ENCODE measurements around the gene GATA2.

Gene GATA2

GRCh38 chr3:128468285-128468790, 24.7 kb downstream of the GATA2 start:
- no peak overlapping the region for H4K91ac ChIP-seq (ENCODE audit: low read depth, low read length, poor library complexity)
- no peak overlapping the region for H2BK15ac ChIP-seq (ENCODE audit: low read length)
- H4K8ac ChIP-seq (ENCODE audit: low read depth, low read length): no peak overlapping the region
- H3K9ac ChIP-seq (ENCODE audit: low read depth, low read length, poor library complexity): no peak overlapping the region
- H2AFZ ChIP-seq (ENCODE audit: low read length): no peak overlapping the region
- peak overlapping the region; percentile 0 for H2AK5ac ChIP-seq (ENCODE audit: low read depth, low read length)
- H2BK120ac ChIP-seq (ENCODE audit: low read depth, low read length): no peak overlapping the region
- H3K36me3 ChIP-seq (replicated peaks in 1 of 2; ENCODE audit: control insufficient read depth in 2 of 2, insufficient read depth in 2 of 2, low read length in 2 of 2): no peaks in the 10 kb centered on the region
- H2BK12ac ChIP-seq (ENCODE audit: low read length): peak overlapping the region; percentile 34
- DNase-seq (ENCODE audit: low spot score): no peak
- no peaks in the 10 kb centered on the region for H3K79me1 ChIP-seq (ENCODE audit: low read depth, low read length)
- H3K18ac ChIP-seq (ENCODE audit: low read length): peak overlapping the region; percentile 46
- H3K4ac ChIP-seq (ENCODE audit: low read length): no peak overlapping the region
- H3K4me3 ChIP-seq (ENCODE audit: low read length in 2 of 2): no peak overlapping the region
- peaks cover 0 to 4% of the 10 kb centered on the region in 2 donors for H3K9me3 ChIP-seq (replicated peaks in 1 of 2; ENCODE audit: control insufficient read depth in 2 of 2, insufficient read depth in 1 of 2, low read depth in 1 of 2, low read length in 2 of 2)
- peak overlapping the region; percentile 45 for H3K23ac ChIP-seq (ENCODE audit: low read depth, low read length, poor library complexity)
- H3K14ac ChIP-seq (ENCODE audit: low read length): peak overlapping the region; percentile 31
- H2BK5ac ChIP-seq (ENCODE audit: low read length): no peak overlapping the region
- peaks cover 0 to 88% (median 17%) of the 10 kb centered on the region in 3 experiments for H3K27me3 ChIP-seq (ENCODE audit: control insufficient read depth in 3 of 3, insufficient read depth in 3 of 3, low read depth in 1 of 3, low read length in 3 of 3)
- peaks cover 0 to 6% of the 10 kb centered on the region in 2 donors for H3K4me1 ChIP-seq (ENCODE audit: control insufficient read depth in 2 of 2, insufficient read depth in 1 of 2, low read depth in 1 of 2, low read length in 2 of 2)
- H3K4me2 ChIP-seq (ENCODE audit: insufficient read depth, low read length, poor library complexity, severe bottlenecking): no peak overlapping the region
- no CpG with 5 or more reads among the region's 17 CpGs for WGBS, 2 donors (ENCODE audit: extremely low coverage in 2 of 2, insufficient read length in 2 of 2, insufficient replicate concordance in 1 of 2)
- H3K27ac ChIP-seq (replicated peaks; ENCODE audit: low read length): no peak overlapping the region

GRCh38 chr3:128466840-128467541, 26.0 kb downstream of the GATA2 start, which contains the start of gene DNAJB8:
TSS of gene DNAJB8 (minus strand) at chr3:128466890. CDS start at chr3:128463245, 3,645 bp downstream.
- no peaks in the 10 kb centered on the region for H3K79me1 ChIP-seq (ENCODE audit: low read depth, low read length)
- H3K14ac ChIP-seq (ENCODE audit: low read length): peak within 1 kb of the TSS; percentile 26
- H4K8ac ChIP-seq (ENCODE audit: low read depth, low read length): no peak within 1 kb of the TSS
- H2BK15ac ChIP-seq (ENCODE audit: low read length): no peak within 1 kb of the TSS
- no peak within 1 kb of the TSS for H3K27ac ChIP-seq (replicated peaks; ENCODE audit: low read length)
- H3K9ac ChIP-seq (ENCODE audit: low read depth, low read length, poor library complexity): peak within 1 kb of the TSS; percentile 53
- H2BK5ac ChIP-seq (ENCODE audit: low read length): peak within 1 kb of the TSS; percentile 14
- H3K4me1 ChIP-seq (ENCODE audit: control insufficient read depth in 2 of 2, insufficient read depth in 1 of 2, low read depth in 1 of 2, low read length in 2 of 2): peaks cover 0 to 2% of the 10 kb centered on the region in 2 donors
- no peak within 1 kb of the TSS for H2BK12ac ChIP-seq (ENCODE audit: low read length)
- H2AFZ ChIP-seq (ENCODE audit: low read length): no peak within 1 kb of the TSS
- H3K4me3 ChIP-seq (ENCODE audit: low read length in 2 of 2): no peak within 1 kb of the TSS
- no peak within 1 kb of the TSS for H3K4me2 ChIP-seq (ENCODE audit: insufficient read depth, low read length, poor library complexity, severe bottlenecking)
- H3K23ac ChIP-seq (ENCODE audit: low read depth, low read length, poor library complexity): peak within 1 kb of the TSS; percentile 76
- peak within 1 kb of the TSS; percentile 49 for H3K18ac ChIP-seq (ENCODE audit: low read length)
- WGBS, 2 donors (ENCODE audit: extremely low coverage in 2 of 2, insufficient read length in 2 of 2, insufficient replicate concordance in 1 of 2): no CpG with 5 or more reads among the region's 14 CpGs
- H3K4ac ChIP-seq (ENCODE audit: low read length): no peak within 1 kb of the TSS
- peaks cover 0 to 83% (median 5%) of the 10 kb centered on the region in 3 experiments for H3K27me3 ChIP-seq (ENCODE audit: control insufficient read depth in 3 of 3, insufficient read depth in 3 of 3, low read depth in 1 of 3, low read length in 3 of 3)
- H3K36me3 ChIP-seq (replicated peaks in 1 of 2; ENCODE audit: control insufficient read depth in 2 of 2, insufficient read depth in 2 of 2, low read length in 2 of 2): no peaks in the 10 kb centered on the region
- peak within 1 kb of the TSS; percentile 13 for H2AK5ac ChIP-seq (ENCODE audit: low read depth, low read length)
- H3K9me3 ChIP-seq (replicated peaks in 1 of 2; ENCODE audit: control insufficient read depth in 2 of 2, insufficient read depth in 1 of 2, low read depth in 1 of 2, low read length in 2 of 2): peaks cover 0 to 4% of the 10 kb centered on the region in 2 donors
- DNase-seq (ENCODE audit: low spot score): no peak
- no peak within 1 kb of the TSS for H2BK120ac ChIP-seq (ENCODE audit: low read depth, low read length)
- peak within 1 kb of the TSS; percentile 85 for H4K91ac ChIP-seq (ENCODE audit: low read depth, low read length, poor library complexity)

GRCh38 chr3:128464702-128465101, 28.3 kb downstream of the GATA2 start:
- no peak overlapping the region for H3K9ac ChIP-seq (ENCODE audit: low read depth, low read length, poor library complexity)
- H3K9me3 ChIP-seq (replicated peaks in 1 of 2; ENCODE audit: control insufficient read depth in 2 of 2, insufficient read depth in 1 of 2, low read depth in 1 of 2, low read length in 2 of 2): peaks cover 0 to 2% of the 10 kb centered on the region in 2 donors
- no peak for DNase-seq (ENCODE audit: low spot score)
- no peak overlapping the region for H3K23ac ChIP-seq (ENCODE audit: low read depth, low read length, poor library complexity)
- H2BK15ac ChIP-seq (ENCODE audit: low read length): no peak overlapping the region
- no peak overlapping the region for H3K4me2 ChIP-seq (ENCODE audit: insufficient read depth, low read length, poor library complexity, severe bottlenecking)
- no peak overlapping the region for H2AFZ ChIP-seq (ENCODE audit: low read length)
- H2BK5ac ChIP-seq (ENCODE audit: low read length): no peak overlapping the region
- no CpG with 5 or more reads among the region's 1 CpG for WGBS, 2 donors (ENCODE audit: extremely low coverage in 2 of 2, insufficient read length in 2 of 2, insufficient replicate concordance in 1 of 2)
- no peak overlapping the region for H3K18ac ChIP-seq (ENCODE audit: low read length)
- no peak overlapping the region for H3K14ac ChIP-seq (ENCODE audit: low read length)
- no peak overlapping the region for H2BK12ac ChIP-seq (ENCODE audit: low read length)
- no peaks in the 10 kb centered on the region for H3K36me3 ChIP-seq (replicated peaks in 1 of 2; ENCODE audit: control insufficient read depth in 2 of 2, insufficient read depth in 2 of 2, low read length in 2 of 2)
- H3K27me3 ChIP-seq (ENCODE audit: control insufficient read depth in 3 of 3, insufficient read depth in 3 of 3, low read depth in 1 of 3, low read length in 3 of 3): peaks cover 0 to 78% (median 2%) of the 10 kb centered on the region in 3 experiments
- H3K4ac ChIP-seq (ENCODE audit: low read length): no peak overlapping the region
- H3K4me3 ChIP-seq (ENCODE audit: low read length in 2 of 2): no peak overlapping the region
- peaks cover 0 to 2% of the 10 kb centered on the region in 2 donors for H3K4me1 ChIP-seq (ENCODE audit: control insufficient read depth in 2 of 2, insufficient read depth in 1 of 2, low read depth in 1 of 2, low read length in 2 of 2)
- H4K91ac ChIP-seq (ENCODE audit: low read depth, low read length, poor library complexity): no peak overlapping the region
- no peak overlapping the region for H2BK120ac ChIP-seq (ENCODE audit: low read depth, low read length)
- H4K8ac ChIP-seq (ENCODE audit: low read depth, low read length): no peak overlapping the region
- H3K27ac ChIP-seq (replicated peaks; ENCODE audit: low read length): no peak overlapping the region
- H3K79me1 ChIP-seq (ENCODE audit: low read depth, low read length): no peaks in the 10 kb centered on the region
- H2AK5ac ChIP-seq (ENCODE audit: low read depth, low read length): no peak overlapping the region

- H2AK5ac ChIP-seq (ENCODE audit: low read depth, low read length): no peak overlapping the region
- WGBS, 2 donors (ENCODE audit: extremely low coverage in 2 of 2, insufficient read length in 2 of 2, insufficient replicate concordance in 1 of 2): no CpG with 5 or more reads among the region's 7 CpGs
- H3K4ac ChIP-seq (ENCODE audit: low read length): no peak overlapping the region
- H3K23ac ChIP-seq (ENCODE audit: low read depth, low read length, poor library complexity): no peak overlapping the region
- no peak overlapping the region for H4K91ac ChIP-seq (ENCODE audit: low read depth, low read length, poor library complexity)
- H3K9ac ChIP-seq (ENCODE audit: low read depth, low read length, poor library complexity): no peak overlapping the region
- peaks cover 0 to 82% (median 2%) of the 10 kb centered on the region in 3 experiments for H3K27me3 ChIP-seq (ENCODE audit: control insufficient read depth in 3 of 3, insufficient read depth in 3 of 3, low read depth in 1 of 3, low read length in 3 of 3)
- no peak overlapping the region for H2BK12ac ChIP-seq (ENCODE audit: low read length)
- peaks cover 0 to 2% of the 10 kb centered on the region in 2 donors for H3K9me3 ChIP-seq (replicated peaks in 1 of 2; ENCODE audit: control insufficient read depth in 2 of 2, insufficient read depth in 1 of 2, low read depth in 1 of 2, low read length in 2 of 2)
- no peaks in the 10 kb centered on the region for H3K36me3 ChIP-seq (replicated peaks in 1 of 2; ENCODE audit: control insufficient read depth in 2 of 2, insufficient read depth in 2 of 2, low read length in 2 of 2)
- H3K4me2 ChIP-seq (ENCODE audit: insufficient read depth, low read length, poor library complexity, severe bottlenecking): no peak overlapping the region
- no peak overlapping the region for H2AFZ ChIP-seq (ENCODE audit: low read length)
- H2BK120ac ChIP-seq (ENCODE audit: low read depth, low read length): no peak overlapping the region
- H3K18ac ChIP-seq (ENCODE audit: low read length): no peak overlapping the region
- no peak overlapping the region for H2BK15ac ChIP-seq (ENCODE audit: low read length)
- DNase-seq (ENCODE audit: low spot score): no peak
- H3K27ac ChIP-seq (replicated peaks; ENCODE audit: low read length): no peak overlapping the region
- no peak overlapping the region for H3K14ac ChIP-seq (ENCODE audit: low read length)
- peaks cover 0 to 2% of the 10 kb centered on the region in 2 donors for H3K4me1 ChIP-seq (ENCODE audit: control insufficient read depth in 2 of 2, insufficient read depth in 1 of 2, low read depth in 1 of 2, low read length in 2 of 2)
- no peak overlapping the region for H4K8ac ChIP-seq (ENCODE audit: low read depth, low read length)
- no peak overlapping the region for H2BK5ac ChIP-seq (ENCODE audit: low read length)
- H3K4me3 ChIP-seq (ENCODE audit: low read length in 2 of 2): no peak overlapping the region
- H3K79me1 ChIP-seq (ENCODE audit: low read depth, low read length): no peaks in the 10 kb centered on the region
Observed at GRCh38 chr3:128464188-128464587, 28.8 kb downstream of the GATA2 start.
